Measurements from ENCODE around the gene HMCN2.

DNA sequence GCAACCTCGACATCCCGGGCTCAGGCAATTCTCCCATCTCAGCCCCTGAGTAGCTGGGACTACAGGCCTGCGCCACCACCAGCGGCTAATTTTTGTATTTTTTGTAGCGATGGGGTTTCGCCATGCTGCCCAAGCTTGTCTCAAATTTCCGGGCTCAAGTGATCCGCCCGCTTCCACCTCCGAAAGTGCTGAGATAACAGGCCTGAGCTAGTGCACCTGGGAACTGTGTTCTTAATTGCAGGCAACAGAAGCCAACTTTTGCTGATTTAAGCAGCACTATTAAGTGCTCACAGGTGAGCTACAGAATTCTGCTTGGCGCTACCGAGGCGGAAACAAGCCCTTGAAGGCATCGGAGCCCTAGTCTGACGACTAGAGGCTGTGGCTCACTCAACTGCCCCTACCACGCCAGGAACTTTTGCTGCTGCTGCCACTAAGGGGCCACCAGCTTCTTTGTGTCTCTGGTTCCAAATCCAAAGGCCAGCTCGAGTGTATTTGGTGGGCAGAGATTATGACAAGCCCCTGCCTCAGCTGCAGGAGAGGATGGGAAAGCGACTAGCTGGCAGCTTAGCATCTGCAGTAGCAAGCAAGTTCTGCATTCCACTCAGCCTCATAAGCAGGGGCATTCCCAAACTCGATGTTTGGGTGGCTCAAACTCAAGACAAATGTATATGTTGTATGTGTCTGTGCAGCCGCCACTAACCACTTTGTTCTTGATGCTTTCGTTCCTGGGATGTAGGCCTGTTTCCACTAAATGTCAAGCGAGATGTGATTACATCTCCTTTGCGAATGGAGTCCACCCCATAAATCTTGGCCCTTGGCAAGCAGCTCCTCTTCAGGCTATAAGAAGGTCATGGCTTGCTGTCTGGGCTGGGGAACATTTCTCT lies 10.6 kb upstream of the HMCN2 start:
- TF ChIP-seq, protein P1, sequence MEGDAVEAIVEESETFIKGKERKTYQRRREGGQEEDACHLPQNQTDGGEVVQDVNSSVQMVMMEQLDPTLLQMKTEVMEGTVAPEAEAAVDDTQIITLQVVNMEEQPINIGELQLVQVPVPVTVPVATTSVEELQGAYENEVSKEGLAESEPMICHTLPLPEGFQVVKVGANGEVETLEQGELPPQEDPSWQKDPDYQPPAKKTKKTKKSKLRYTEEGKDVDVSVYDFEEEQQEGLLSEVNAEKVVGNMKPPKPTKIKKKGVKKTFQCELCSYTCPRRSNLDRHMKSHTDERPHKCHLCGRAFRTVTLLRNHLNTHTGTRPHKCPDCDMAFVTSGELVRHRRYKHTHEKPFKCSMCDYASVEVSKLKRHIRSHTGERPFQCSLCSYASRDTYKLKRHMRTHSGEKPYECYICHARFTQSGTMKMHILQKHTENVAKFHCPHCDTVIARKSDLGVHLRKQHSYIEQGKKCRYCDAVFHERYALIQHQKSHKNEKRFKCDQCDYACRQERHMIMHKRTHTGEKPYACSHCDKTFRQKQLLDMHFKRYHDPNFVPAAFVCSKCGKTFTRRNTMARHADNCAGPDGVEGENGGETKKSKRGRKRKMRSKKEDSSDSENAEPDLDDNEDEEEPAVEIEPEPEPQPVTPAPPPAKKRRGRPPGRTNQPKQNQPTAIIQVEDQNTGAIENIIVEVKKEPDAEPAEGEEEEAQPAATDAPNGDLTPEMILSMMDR (IDR thresholded peaks at IDR 0.05), result no peak
- TF ChIP-seq POLR2AphosphoS5 (IDR thresholded peaks at IDR 0.05), result no peak
